ENCODE data around the gene NXPE3. TPM values are rescaled to one million over a fixed set of nuclear protein-coding genes. Genes with fewer than 3 reads are reported as not detected.

Gene NXPE3
- total and polyA plus RNA-seq, 2 of the 8 experiments (the other 6 are each of a cell fraction or from before 2014, with no cell fraction given): 10.9 to 22.7 TPM

- H3K27ac ChIP-seq (ENCODE audit: low read depth, low read length): no peak overlapping the region
- no peak overlapping the region for H2AK5ac ChIP-seq (ENCODE audit: low read depth, low read length)
- no peak overlapping the region for H4K5ac ChIP-seq (ENCODE audit: insufficient read length, low read depth, low read length)
- H3K18ac ChIP-seq (ENCODE audit: extremely low read depth, low read length): no peak overlapping the region
- no peak overlapping the region for H2BK5ac ChIP-seq (ENCODE audit: low read depth, low read length)
- no peak overlapping the region for H3K14ac ChIP-seq (ENCODE audit: insufficient read length)
- H4K8ac ChIP-seq (ENCODE audit: extremely low read depth, insufficient read depth, low read length): no peak overlapping the region
- no peaks in the 10 kb centered on the region for H4K20me1 ChIP-seq (replicated peaks in 1 of 2; ENCODE audit: control insufficient read depth in 1 of 2, insufficient read depth in 2 of 2, low read length in 2 of 2)
- peaks cover 0 to 5% (median 2%) of the 10 kb centered on the region in 4 experiments; a peak in 4 of 8 replicates for H3K36me3 ChIP-seq (ENCODE audit: control insufficient read depth in 2 of 4, insufficient read depth in 4 of 4, low read length in 3 of 4)
- H3K23me2 ChIP-seq (ENCODE audit: low read depth, low read length): no peaks in the 10 kb centered on the region
- H3K4ac ChIP-seq (replicated peaks; ENCODE audit: insufficient read length, low read depth, low read length): no peak overlapping the region
- CTCF ChIA-PET (ENCODE audit: partially characterized antibody): interaction anchor here (0.7 to 2.3 kb wide), 6 partner anchors 13 to 409 kb away, joined by 3 to 18 read pairs (median 4); no protein-coding TSS in a partner anchor
- H3K79me1 ChIP-seq (ENCODE audit: low read depth, low read length): no peaks in the 10 kb centered on the region; the same call in 1 of the 2 replicates
- no peaks in the 10 kb centered on the region for H3K9me3 ChIP-seq (ENCODE audit: insufficient read depth in 2 of 2, low read depth in 1 of 2, low read length in 1 of 2)
- H3K23ac ChIP-seq (ENCODE audit: insufficient read length): no peak overlapping the region
- H4K91ac ChIP-seq (replicated peaks; ENCODE audit: insufficient read length, low read length): no peak overlapping the region
- WGBS, 2 experiments (ENCODE audit: extremely low coverage in 1 of 2, insufficient coverage in 1 of 2, insufficient read length in 1 of 2, insufficient replicate concordance in 2 of 2, low coverage in 1 of 2, low lambda C conversion rate in 2 of 2, missing lambda C conversion rate in 1 of 2): 97% methylated on average over 3 of the region's 4 CpGs; no CpG with 5 or more reads in 1 of the 2 experiments
- H2BK20ac ChIP-seq (ENCODE audit: low read length): no peak overlapping the region
- no peak overlapping the region for H3K4me3 ChIP-seq (ENCODE audit: extremely low read depth in 1 of 4, insufficient read depth in 2 of 4, low read depth in 3 of 4, low read length in 4 of 4)
- H3K9ac ChIP-seq (replicated peaks in 1 of 4; ENCODE audit: extremely low read depth in 1 of 4, low read depth in 3 of 4, low read length in 3 of 4): no peak overlapping the region
- no peak overlapping the region for H3K4me2 ChIP-seq (ENCODE audit: insufficient read depth in 1 of 2, low read depth in 2 of 2, low read length in 2 of 2)
- no peak overlapping the region for H2BK15ac ChIP-seq (ENCODE audit: low read length)
- no peaks in the 10 kb centered on the region for H3K27me3 ChIP-seq (replicated peaks in 1 of 4; ENCODE audit: control insufficient read depth in 3 of 4, extremely low read depth in 1 of 4, insufficient read depth in 3 of 4, low read length in 3 of 4)
- no peak for DNase-seq (ENCODE audit: low read depth in 1 of 2, low spot score in 2 of 2)
- H3K79me2 ChIP-seq (ENCODE audit: control insufficient read depth in 1 of 2, insufficient read depth in 2 of 2, low read length in 2 of 2): no peaks in the 10 kb centered on the region
- H2AFZ ChIP-seq (ENCODE audit: low read length): no peak overlapping the region
- POLR2A ChIA-PET (ENCODE audit: partially characterized antibody): interaction anchor here (1.3 to 3.2 kb wide), 2 partner anchors 11 to 33 kb away, joined by 3 to 14 read pairs; partner anchors contain the start of gene NFKBIZ
- H2BK12ac ChIP-seq (ENCODE audit: low read depth, low read length): no peak overlapping the region
- H3K56ac ChIP-seq (replicated peaks; ENCODE audit: insufficient read length, low read depth, low read length): no peak overlapping the region
- H2BK120ac ChIP-seq (replicated peaks; ENCODE audit: low read depth, low read length): no peak overlapping the region
- H3K4me1 ChIP-seq (replicated peaks in 1 of 4; ENCODE audit: control insufficient read depth in 3 of 4, insufficient read depth in 4 of 4, low read length in 3 of 4): no peaks in the 10 kb centered on the region
- FAIRE-seq: no peak
Observed at GRCh38 chr3:101816215-101817149, 37.5 kb downstream of the NXPE3 start.
